Muscle layer of duodenum (tissue), 2 donors: ENCODE results near the gene LHFPL3.

ENCODE experiments used
- H3K27ac ChIP-seq: one replicate; pipeline ENCODE4 v1.7.0; 2013; ENCODE audit warnings: mild to moderate bottlenecking, low read length
- H3K27me3 ChIP-seq: one replicate; pipeline ENCODE4 v1.7.0; 2013; ENCODE audit warnings: low read depth, mild to moderate bottlenecking, control low read depth, low read length
- H3K36me3 ChIP-seq, 2 donors: one replicate each; pipeline ENCODE4 v1.7.0; 2013; ENCODE audit warnings: low read length in 2 of 2, control low read depth in 1 of 2, mild to moderate bottlenecking in 1 of 2; ENCODE audit not compliant: insufficient read depth in 2 of 2, control insufficient read depth in 1 of 2
- H3K4me1 ChIP-seq, 2 donors: one replicate each; pipeline ENCODE4 v1.7.0; 2013; ENCODE audit warnings: low read length in 2 of 2, mild to moderate bottlenecking in 2 of 2, control low read depth in 1 of 2, moderate library complexity in 1 of 2; ENCODE audit not compliant: insufficient read depth in 2 of 2, control insufficient read depth in 1 of 2
- H3K4me3 ChIP-seq, 2 donors: one replicate each; pipeline ENCODE4 v1.7.0; 2013; ENCODE audit warnings: low read length in 2 of 2, low read depth in 1 of 2, mild to moderate bottlenecking in 1 of 2
- H3K9me3 ChIP-seq, 2 donors: one replicate each; pipeline ENCODE4 v1.7.0; 2013; ENCODE audit warnings: low read length in 2 of 2, control low read depth in 1 of 2, mild to moderate bottlenecking in 1 of 2; ENCODE audit not compliant: control insufficient read depth in 1 of 2
- donor health status: healthy.

The LHFPL3 gene

DNA sequence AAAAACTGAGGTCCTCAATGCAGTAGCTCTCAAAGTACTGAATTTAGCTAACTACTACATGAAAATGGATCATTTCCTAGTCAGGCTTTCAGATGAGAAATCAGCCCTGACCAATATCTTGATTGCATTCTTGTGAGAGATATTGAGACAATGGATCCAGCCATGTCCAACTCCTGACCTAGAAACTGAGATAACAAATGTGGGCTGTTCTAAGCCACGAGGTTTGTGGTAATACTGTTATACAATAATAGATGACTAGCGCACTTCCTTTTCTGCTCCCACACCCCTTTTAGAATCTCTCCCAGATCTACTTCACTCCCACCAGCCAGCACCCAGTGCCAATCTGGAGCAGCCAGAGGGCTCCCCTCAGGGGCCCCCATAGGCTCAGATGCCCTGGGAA, 476.3 kb downstream of the LHFPL3 start:
- Histone ChIP-seq H3K27ac (no peak overlapping the region), H3K27me3 (no peaks in the 10 kb centered on the region), H3K4me3 (no peak overlapping the region), H3K36me3 (no peaks in the 10 kb centered on the region), H3K9me3 (no peaks in the 10 kb centered on the region), H3K4me1 (no peaks in the 10 kb centered on the region)

DNA sequence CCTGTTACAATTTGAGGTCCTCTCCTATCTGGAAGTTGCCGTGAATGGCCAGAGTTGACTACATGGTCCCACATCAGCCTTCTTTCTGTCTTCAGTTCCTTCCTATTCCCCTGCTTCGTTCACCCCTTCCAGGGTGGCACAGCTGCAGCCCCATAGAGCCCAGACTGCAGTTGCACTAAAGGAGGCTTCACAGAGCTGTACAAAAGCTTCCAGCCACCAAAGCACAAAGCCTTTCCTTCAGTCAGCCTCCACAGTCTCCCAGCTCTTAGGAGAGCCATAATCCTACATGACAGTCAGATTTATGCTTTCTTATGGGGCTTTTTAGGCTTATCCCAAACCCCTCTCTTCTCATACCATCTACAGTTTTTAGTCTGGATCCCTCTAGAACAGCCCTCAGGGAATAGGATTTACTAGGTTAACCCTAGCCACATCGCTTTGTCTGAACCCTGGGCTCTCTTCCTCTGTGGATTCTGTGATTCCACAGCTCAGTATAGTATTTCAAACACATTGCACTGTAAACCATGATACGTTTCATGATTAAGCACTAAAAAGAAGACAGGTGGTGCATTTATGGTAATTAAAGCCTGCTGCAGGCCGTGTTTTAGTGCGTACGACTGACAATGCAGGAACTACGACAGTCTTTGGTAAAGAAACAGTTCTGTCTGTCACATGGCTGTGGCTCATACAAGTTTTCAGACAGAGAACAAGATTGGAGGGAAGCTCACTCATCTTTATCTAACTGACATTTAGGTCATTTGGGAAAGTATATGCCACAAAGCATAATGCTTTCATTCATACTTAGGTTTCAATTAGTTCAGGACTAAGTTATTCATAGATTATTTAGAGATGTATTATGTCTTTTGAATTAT, 477.3 kb downstream of the LHFPL3 start:
- Histone ChIP-seq H3K9me3 (no peaks in the 10 kb centered on the region), H3K27me3 (no peaks in the 10 kb centered on the region), H3K4me1 (no peaks in the 10 kb centered on the region), H3K4me3 (no peak overlapping the region), H3K36me3 (no peaks in the 10 kb centered on the region), H3K27ac (no peak overlapping the region)

DNA sequence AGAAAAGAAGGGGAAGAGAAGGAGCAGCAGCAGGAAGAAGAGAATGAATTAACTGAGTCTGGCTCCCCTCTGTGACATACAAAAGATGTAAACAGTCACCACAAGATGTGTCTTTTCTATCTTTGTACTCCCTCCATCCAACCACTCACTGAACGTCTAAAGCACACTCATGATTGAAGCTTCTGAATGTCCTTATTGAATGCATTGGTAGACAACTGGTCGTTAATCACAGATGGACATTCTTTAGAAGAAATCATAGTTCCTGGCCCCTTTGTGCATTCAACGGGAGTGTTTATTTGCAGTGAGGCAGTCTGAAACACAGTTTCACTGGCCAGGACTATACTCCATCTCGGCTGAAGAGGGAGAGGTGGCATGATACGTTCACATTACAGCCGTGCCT, 479.3 kb downstream of the LHFPL3 start:
- Histone ChIP-seq H3K27me3 (no peaks in the 10 kb centered on the region), H3K36me3 (no peaks in the 10 kb centered on the region), H3K4me3 (no peak overlapping the region), H3K4me1 (no peaks in the 10 kb centered on the region), H3K27ac (no peak overlapping the region), H3K9me3 (no peaks in the 10 kb centered on the region)

DNA sequence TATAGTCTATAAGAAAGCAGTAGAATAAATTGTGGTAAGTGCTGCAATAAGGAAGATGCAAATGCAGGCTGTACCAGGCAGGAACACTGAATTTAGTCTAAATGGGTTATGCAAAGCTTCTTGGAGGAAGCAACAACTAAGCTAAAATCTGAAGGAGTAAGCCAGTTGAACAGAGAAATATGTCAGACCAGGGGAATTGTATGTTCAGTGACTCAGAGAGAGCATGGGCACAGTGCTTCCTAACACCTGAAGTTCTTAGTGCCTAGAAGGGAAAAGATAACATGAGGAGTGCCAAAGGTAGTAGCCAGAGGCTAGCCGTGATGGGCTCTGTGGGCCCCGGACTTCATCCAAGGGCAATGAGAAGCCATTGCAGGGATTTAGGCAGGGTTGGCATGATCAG, 481.5 kb downstream of the LHFPL3 start:
- H3K27ac ChIP-seq: no peak overlapping the region
- H3K4me1 ChIP-seq: no peaks in the 10 kb centered on the region
- no peaks in the 10 kb centered on the region for H3K36me3 ChIP-seq
- H3K27me3 ChIP-seq: no peaks in the 10 kb centered on the region
- H3K4me3 ChIP-seq: no peak overlapping the region
- H3K9me3 ChIP-seq: no peaks in the 10 kb centered on the region

DNA sequence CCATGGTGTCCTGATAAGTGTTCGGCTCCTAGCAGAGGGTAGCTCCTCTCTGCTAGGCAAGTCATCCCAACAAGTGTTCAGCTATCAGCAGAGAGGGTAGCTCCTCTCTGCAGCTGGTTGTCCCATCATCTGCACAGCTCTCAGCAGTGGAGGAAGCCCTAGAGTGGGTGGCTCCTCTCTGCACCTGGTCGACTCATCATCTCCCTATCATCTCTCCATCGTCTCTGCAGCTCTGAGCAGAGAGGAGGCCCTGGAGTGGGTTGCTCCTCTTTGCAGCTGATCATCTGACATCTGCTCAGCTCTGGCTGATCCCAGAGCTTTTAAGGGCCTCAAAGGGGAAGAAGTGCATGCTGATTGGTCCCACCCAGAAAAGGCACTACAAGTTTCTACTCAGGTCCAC, 485.7 kb downstream of the LHFPL3 start:
- no peak overlapping the region for H3K4me3 ChIP-seq
- no peaks in the 10 kb centered on the region for H3K4me1 ChIP-seq
- no peaks in the 10 kb centered on the region for H3K9me3 ChIP-seq
- H3K27me3 ChIP-seq: no peaks in the 10 kb centered on the region
- H3K36me3 ChIP-seq: no peaks in the 10 kb centered on the region
- no peak overlapping the region for H3K27ac ChIP-seq

DNA sequence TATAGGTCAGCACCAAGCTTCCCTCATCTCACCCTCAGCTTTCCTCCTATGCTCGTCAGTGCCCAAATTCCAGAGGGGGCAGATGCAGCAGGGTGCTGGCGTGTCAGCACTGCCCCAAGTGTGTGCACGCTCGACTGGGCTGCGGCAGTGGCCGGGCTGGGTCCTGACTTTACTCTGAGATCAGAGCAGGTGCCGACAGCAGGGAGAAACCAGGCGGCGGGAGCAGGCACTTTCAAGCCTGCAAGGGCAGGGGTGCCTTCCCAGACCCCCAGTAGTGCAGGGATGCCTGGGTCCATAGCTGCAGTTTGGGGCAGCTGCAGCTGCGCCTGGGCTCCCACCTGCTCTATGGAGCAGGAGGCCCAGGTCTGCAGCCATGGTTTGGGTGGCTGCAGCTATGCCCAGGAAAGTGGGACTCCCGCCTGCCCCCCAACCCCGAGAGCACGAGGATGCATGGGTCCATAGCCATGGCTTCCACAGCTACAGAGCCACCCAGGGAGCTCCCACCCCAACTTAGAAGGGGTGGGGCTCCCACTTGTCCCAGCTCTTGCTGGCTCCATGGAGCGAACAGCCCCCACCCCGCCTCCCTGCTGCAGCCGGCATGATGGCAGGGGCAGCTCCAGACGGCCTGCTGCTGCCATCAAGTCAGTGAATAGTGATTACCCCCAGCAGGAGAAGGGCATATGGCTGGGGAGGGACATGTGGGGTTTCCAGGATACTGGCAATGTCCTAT, 486.4 kb downstream of the LHFPL3 start:
- Histone ChIP-seq H3K4me3 (no peak overlapping the region), H3K27ac (no peak overlapping the region), H3K36me3 (no peaks in the 10 kb centered on the region), H3K4me1 (no peaks in the 10 kb centered on the region), H3K27me3 (no peaks in the 10 kb centered on the region), H3K9me3 (no peaks in the 10 kb centered on the region)

DNA sequence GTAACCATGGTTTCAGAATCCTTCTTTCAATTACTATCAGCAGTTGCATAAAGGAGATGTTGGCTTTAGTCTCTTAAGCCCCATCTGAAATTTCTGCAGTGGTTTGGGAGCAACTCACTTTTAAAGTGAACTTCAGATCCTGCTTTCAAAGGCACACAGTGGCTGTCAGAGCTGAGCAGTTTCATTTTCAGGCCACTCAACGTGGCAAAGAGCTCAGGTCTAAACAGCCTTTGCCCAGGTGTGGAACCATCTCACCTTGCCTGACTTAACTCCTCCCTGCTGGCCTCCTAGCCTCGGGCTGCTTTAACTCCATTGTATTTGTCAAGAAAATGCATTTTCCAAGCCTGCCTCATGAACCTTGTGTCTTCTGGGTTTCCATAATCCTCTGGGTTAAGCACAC, 488.1 kb downstream of the LHFPL3 start:
- no peaks in the 10 kb centered on the region for H3K9me3 ChIP-seq

DNA sequence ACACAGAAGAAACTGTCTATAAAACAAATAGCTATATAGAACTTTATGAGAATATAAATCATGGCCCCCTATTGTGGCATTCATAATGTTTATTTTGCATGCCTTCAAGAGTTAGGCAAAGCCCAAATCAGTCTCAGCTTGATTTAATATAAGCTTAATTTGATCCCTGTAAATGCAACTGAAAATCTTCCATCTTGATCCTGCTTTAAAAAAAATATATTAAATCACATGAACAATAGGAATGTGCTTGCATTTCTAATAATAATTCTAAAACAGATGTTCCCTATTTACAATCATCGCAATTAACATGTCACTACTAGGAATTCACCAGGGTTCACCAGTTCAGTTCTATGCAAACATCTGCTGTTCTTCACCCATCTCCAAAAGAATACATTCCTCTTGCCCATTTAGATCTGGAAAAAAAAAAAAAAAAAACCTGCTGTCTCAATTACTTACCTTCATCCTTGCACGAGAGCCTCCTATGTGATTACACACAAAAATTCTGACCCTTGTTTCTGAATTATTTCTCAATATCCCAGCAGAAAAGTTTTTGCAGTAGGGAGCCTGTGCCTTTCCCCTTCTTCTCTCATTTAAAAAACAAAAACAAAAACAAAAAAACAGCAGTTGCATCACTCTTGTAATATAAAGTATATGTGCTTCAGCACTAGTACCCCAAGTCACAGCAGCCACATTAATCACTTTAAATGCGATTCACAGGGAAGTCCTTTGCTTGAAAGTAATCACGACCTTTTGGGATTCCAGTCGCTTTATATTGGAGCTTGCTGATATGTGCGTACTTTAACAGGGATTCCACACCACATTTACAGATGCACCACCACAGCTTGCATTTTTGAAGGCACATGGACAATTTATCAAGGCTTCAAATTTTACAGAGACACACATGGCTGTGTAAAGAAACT, 490.8 kb downstream of the LHFPL3 start:
- Histone ChIP-seq H3K36me3 (no peaks in the 10 kb centered on the region), H3K27ac (no peak overlapping the region), H3K4me3 (no peak overlapping the region), H3K27me3 (no peaks in the 10 kb centered on the region), H3K4me1 (no peaks in the 10 kb centered on the region), H3K9me3 (no peaks in the 10 kb centered on the region)

More for the DNA sequence above, 488.1 kb downstream of the LHFPL3 start:
- no peak overlapping the region for H3K4me3 ChIP-seq
- no peaks in the 10 kb centered on the region for H3K36me3 ChIP-seq
- no peaks in the 10 kb centered on the region for H3K27me3 ChIP-seq
- H3K27ac ChIP-seq: no peak overlapping the region
- H3K4me1 ChIP-seq: no peaks in the 10 kb centered on the region

DNA sequence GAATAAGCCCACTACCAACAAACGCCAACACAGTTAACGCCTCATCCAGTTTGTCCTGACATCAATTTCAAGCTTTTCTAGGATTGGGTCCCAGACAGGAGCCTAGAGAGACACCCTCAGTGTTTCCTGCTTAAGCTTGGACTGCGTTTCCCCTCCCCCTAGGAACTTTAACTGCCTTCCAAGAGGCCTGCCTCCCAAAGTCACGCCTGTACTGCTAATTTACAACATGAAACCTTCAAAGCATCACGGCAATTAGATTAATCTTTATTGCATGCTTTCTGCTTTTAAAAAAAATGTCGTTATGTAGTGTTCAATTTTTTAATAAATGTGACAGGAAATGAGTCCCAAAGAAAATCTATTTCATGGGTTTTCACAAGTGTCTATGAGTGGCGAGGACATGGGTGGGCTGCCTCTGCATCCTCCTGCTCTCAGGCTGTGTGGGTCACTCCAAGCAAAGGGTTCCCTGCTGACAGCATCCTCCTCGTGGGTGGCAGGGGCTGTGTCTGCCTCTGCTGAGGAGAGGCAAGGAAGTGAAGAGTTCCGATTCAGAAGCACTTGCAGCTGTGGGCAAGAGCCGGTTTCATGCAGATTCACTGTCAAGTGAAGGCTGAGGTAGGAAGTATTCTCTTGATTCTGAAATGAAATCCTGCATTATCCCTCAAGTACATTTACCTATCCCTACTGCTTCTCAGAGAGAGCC, 492.6 kb downstream of the LHFPL3 start:
- Histone ChIP-seq H3K36me3 (no peaks in the 10 kb centered on the region), H3K9me3 (no peaks in the 10 kb centered on the region), H3K4me3 (no peak overlapping the region), H3K27me3 (no peaks in the 10 kb centered on the region), H3K4me1 (no peaks in the 10 kb centered on the region), H3K27ac (no peak overlapping the region)

DNA sequence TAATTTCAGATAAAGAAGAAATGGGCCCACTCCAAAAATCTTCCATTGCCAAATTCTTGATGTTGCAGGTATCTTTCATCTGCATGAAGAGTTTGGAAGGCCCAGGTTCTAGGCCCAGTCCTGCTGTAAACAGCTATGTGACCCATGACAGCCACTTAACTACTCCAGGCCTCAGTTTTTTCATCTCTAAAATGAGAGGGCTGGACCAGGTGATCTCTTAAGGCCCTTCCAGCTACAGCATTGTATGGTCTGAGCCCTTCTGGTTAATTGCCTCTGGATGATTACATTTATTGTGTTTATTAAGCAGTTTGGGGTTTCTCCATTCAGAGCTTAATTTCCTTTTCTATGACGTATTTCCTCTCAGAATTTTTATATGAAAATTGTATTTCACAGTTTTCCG, 494.8 kb downstream of the LHFPL3 start:
- H3K36me3 ChIP-seq: no peaks in the 10 kb centered on the region
- no peaks in the 10 kb centered on the region for H3K27me3 ChIP-seq
- no peak overlapping the region for H3K27ac ChIP-seq
- H3K9me3 ChIP-seq: no peaks in the 10 kb centered on the region
- no peaks in the 10 kb centered on the region for H3K4me1 ChIP-seq
- no peak overlapping the region for H3K4me3 ChIP-seq
